ENCODE results near the gene PSMC2. TPM values are rescaled to one million over a fixed set of nuclear protein-coding genes. Genes with fewer than 3 reads are reported as not detected.

Gene PSMC2
- total RNA-seq, 1 experiment from 2014 or later: 121 TPM

DNA sequence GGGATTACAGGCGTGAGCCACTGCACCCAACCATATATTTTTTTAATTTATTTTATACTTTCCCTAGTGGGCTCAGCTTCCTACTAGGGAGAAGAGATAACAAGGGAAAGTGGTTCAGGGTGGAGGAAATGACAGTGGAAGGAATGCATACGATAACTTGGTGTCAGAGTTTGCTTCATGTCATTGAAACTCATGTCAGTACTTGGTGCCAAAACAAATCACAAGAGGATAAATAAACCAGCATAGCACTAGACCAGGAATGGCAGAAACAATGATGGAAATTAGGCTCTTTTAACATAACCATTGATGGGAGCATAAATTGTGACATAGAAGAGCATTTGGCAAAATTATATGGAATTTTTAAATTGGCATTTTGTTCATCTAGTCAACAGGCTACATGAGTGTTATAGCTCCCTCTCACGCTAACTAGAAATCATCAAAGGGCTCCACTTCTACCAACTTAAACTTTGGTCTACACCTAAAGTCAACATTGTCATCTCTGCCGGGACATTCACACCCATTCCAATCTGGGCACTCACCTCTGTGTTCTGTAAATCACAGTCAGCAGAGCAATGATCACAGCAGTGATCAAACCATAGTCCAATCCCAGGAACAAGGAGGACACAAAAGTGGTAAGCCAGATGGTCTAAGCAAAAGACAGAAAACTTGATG, 41.2 kb downstream of the PSMC2 start:
- Mint-ChIP-seq H3K4me3 (no peak overlapping the region), H3K4me1 (no peaks in the 10 kb centered on the region), H3K36me3 (no peaks in the 10 kb centered on the region), H3K27me3 (ENCODE audit: low read depth) (no peaks in the 10 kb centered on the region), H3K9me3 (no peaks in the 10 kb centered on the region), H3K27ac (no peak overlapping the region)
- DNase-seq (ENCODE audit: low spot score): no peak
- ChIA-PET CTCF (no interaction called here), POLR2A (no interaction called here)
- TF ChIP-seq ATF2 (CRISPR knock-in tag; IDR thresholded peaks at IDR 0.05; ENCODE audit: borderline replicate concordance, low read depth): no peak
- no peak for TF ChIP-seq ZNF416 (CRISPR knock-in tag; IDR thresholded peaks at IDR 0.05)
- no peak for TF ChIP-seq FOXP4 (CRISPR knock-in tag; IDR thresholded peaks at IDR 0.05)
- TF ChIP-seq NFYB (CRISPR knock-in tag; conservative IDR thresholded peaks at IDR 0.05; ENCODE audit: low read depth): no peak
- no peak for TF ChIP-seq FOXP1 (CRISPR knock-in tag; IDR thresholded peaks at IDR 0.05; ENCODE audit: borderline replicate concordance)
- TF ChIP-seq, protein P1, sequence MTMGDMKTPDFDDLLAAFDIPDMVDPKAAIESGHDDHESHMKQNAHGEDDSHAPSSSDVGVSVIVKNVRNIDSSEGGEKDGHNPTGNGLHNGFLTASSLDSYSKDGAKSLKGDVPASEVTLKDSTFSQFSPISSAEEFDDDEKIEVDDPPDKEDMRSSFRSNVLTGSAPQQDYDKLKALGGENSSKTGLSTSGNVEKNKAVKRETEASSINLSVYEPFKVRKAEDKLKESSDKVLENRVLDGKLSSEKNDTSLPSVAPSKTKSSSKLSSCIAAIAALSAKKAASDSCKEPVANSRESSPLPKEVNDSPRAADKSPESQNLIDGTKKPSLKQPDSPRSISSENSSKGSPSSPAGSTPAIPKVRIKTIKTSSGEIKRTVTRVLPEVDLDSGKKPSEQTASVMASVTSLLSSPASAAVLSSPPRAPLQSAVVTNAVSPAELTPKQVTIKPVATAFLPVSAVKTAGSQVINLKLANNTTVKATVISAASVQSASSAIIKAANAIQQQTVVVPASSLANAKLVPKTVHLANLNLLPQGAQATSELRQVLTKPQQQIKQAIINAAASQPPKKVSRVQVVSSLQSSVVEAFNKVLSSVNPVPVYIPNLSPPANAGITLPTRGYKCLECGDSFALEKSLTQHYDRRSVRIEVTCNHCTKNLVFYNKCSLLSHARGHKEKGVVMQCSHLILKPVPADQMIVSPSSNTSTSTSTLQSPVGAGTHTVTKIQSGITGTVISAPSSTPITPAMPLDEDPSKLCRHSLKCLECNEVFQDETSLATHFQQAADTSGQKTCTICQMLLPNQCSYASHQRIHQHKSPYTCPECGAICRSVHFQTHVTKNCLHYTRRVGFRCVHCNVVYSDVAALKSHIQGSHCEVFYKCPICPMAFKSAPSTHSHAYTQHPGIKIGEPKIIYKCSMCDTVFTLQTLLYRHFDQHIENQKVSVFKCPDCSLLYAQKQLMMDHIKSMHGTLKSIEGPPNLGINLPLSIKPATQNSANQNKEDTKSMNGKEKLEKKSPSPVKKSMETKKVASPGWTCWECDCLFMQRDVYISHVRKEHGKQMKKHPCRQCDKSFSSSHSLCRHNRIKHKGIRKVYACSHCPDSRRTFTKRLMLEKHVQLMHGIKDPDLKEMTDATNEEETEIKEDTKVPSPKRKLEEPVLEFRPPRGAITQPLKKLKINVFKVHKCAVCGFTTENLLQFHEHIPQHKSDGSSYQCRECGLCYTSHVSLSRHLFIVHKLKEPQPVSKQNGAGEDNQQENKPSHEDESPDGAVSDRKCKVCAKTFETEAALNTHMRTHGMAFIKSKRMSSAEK (CRISPR knock-in tag; IDR thresholded peaks at IDR 0.05; ENCODE audit: borderline replicate concordance): no peak
- TF ChIP-seq ZMAT4 (CRISPR knock-in tag; IDR thresholded peaks at IDR 0.05): no peak
- no peak for ATAC-seq

GRCh38 chr7:103389263-103389662, 41.8 kb downstream of the PSMC2 start:
- CTCF ChIA-PET: no interaction called here
- POLR2A ChIA-PET: no interaction called here
- no peak for ATAC-seq
- no peak for TF ChIP-seq KAT7 (CRISPR knock-in tag; IDR thresholded peaks at IDR 0.05; ENCODE audit: borderline replicate concordance)
- TF ChIP-seq NR1H2 (CRISPR knock-in tag; IDR thresholded peaks at IDR 0.05): no peak
- TF ChIP-seq, protein P2, sequence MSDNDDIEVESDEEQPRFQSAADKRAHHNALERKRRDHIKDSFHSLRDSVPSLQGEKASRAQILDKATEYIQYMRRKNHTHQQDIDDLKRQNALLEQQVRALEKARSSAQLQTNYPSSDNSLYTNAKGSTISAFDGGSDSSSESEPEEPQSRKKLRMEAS (CRISPR knock-in tag; IDR thresholded peaks at IDR 0.05): no peak
- TF ChIP-seq, protein P3, sequence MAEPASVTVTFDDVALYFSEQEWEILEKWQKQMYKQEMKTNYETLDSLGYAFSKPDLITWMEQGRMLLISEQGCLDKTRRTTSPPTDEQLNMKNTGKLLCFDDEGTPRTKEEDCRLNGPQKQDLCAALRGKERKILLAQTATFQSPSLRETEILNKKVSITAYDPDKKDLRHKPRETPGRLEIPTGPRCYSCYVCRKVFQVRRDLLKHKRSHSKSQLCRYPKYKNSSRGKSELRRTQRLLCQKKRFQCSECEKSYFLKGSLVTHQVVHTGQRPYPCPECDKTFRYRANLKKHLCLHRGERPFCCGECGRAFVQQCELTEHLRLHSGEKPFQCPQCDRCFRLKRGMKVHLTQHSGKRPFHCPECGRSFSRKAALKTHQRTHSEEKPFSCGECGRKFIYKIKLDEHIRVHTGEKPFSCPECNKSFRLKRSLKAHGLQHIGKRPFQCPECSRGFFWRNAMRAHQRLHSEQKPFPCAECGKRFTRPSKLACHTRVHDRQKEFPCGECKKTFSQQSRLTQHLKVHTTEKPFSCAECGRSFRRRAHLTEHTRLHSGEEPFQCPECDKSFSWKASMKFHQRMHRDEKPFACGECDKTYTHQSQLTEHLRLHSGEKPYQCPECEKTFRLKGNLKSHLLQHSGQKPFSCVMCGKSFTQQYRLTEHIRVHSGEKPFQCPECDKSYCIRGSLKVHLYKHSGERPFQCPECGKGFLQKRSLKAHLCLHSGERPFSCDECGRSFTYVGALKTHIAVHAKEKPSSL (CRISPR knock-in tag; conservative IDR thresholded peaks at IDR 0.05): no peak
- TF ChIP-seq, protein P4, sequence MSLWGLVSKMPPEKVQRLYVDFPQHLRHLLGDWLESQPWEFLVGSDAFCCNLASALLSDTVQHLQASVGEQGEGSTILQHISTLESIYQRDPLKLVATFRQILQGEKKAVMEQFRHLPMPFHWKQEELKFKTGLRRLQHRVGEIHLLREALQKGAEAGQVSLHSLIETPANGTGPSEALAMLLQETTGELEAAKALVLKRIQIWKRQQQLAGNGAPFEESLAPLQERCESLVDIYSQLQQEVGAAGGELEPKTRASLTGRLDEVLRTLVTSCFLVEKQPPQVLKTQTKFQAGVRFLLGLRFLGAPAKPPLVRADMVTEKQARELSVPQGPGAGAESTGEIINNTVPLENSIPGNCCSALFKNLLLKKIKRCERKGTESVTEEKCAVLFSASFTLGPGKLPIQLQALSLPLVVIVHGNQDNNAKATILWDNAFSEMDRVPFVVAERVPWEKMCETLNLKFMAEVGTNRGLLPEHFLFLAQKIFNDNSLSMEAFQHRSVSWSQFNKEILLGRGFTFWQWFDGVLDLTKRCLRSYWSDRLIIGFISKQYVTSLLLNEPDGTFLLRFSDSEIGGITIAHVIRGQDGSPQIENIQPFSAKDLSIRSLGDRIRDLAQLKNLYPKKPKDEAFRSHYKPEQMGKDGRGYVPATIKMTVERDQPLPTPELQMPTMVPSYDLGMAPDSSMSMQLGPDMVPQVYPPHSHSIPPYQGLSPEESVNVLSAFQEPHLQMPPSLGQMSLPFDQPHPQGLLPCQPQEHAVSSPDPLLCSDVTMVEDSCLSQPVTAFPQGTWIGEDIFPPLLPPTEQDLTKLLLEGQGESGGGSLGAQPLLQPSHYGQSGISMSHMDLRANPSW (CRISPR knock-in tag; conservative IDR thresholded peaks at IDR 0.05; ENCODE audit: low read depth): no peak
- TF ChIP-seq PREB (CRISPR knock-in tag; IDR thresholded peaks at IDR 0.05; ENCODE audit: borderline replicate concordance): no peak
- TF ChIP-seq RELA (CRISPR knock-in tag; IDR thresholded peaks at IDR 0.05; ENCODE audit: borderline replicate concordance): no peak
- no peak for TF ChIP-seq ZBTB21 (CRISPR knock-in tag; IDR thresholded peaks at IDR 0.05; ENCODE audit: borderline replicate concordance)

More at GRCh38 chr7:103389263-103389662, 41.8 kb downstream of the PSMC2 start:
- H3K4me1 Mint-ChIP-seq: no peaks in the 10 kb centered on the region
- no peak overlapping the region for H3K27ac Mint-ChIP-seq
- no peaks in the 10 kb centered on the region for H3K9me3 Mint-ChIP-seq
- DNase-seq (ENCODE audit: low spot score): no peak
- no peaks in the 10 kb centered on the region for H3K27me3 Mint-ChIP-seq (ENCODE audit: low read depth)
- no peak overlapping the region for H3K4me3 Mint-ChIP-seq
- no peaks in the 10 kb centered on the region for H3K36me3 Mint-ChIP-seq

Measured in WTC11 (cell line).